AG04449 (cell line): ENCODE measurements around the gene SKIC3.

Experiments
- CTCF ChIA-PET: fragments of 350-600 bp; formaldehyde crosslinking; extraction: SDS; loops from one replicate; lab custom pipeline; 2021; ENCODE audit warnings: antibody characterized with exemption; lab: Yijun Ruan, JAX
- POLR2A ChIA-PET: fragments of 400-600, 350-600 bp; formaldehyde crosslinking; extraction: SDS; loops from one replicate; lab custom pipeline; 2020; ENCODE audit warnings: antibody characterized with exemption, inconsistent platforms; lab: Yijun Ruan, JAX
- DNase-seq: peaks from one replicate; pipeline ENCODE4 v3.0.0-alpha.2; 2010; ENCODE audit warnings: low read depth, low spot score
- H3K4me3 ChIP-seq: 2 replicates; pipeline ENCODE4 v1.5.1; 2011; ENCODE audit warnings: low read depth, mild to moderate bottlenecking, control low read depth, low read length
- TF ChIP-seq, protein P1 (sequence below): IDR thresholded peaks from one replicate; pipeline ENCODE4 v1.5.1; 2011; ENCODE audit warnings: mild to moderate bottlenecking, moderate library complexity, low read length, control low read depth, inconsistent platforms; ENCODE audit not compliant: insufficient read depth; ENCODE audit errors: missing control alignments

Gene SKIC3

GRCh38 chr5:95562282-95562681 lies 7.5 kb upstream of the SKIC3 start:
- CTCF ChIA-PET, result no interaction called here
- TF ChIP-seq, protein P1, sequence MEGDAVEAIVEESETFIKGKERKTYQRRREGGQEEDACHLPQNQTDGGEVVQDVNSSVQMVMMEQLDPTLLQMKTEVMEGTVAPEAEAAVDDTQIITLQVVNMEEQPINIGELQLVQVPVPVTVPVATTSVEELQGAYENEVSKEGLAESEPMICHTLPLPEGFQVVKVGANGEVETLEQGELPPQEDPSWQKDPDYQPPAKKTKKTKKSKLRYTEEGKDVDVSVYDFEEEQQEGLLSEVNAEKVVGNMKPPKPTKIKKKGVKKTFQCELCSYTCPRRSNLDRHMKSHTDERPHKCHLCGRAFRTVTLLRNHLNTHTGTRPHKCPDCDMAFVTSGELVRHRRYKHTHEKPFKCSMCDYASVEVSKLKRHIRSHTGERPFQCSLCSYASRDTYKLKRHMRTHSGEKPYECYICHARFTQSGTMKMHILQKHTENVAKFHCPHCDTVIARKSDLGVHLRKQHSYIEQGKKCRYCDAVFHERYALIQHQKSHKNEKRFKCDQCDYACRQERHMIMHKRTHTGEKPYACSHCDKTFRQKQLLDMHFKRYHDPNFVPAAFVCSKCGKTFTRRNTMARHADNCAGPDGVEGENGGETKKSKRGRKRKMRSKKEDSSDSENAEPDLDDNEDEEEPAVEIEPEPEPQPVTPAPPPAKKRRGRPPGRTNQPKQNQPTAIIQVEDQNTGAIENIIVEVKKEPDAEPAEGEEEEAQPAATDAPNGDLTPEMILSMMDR, result no peak
- DNase-seq, result no peak
- POLR2A ChIA-PET, result no interaction called here
- H3K4me3 ChIP-seq, result no peak overlapping the region

DNA sequence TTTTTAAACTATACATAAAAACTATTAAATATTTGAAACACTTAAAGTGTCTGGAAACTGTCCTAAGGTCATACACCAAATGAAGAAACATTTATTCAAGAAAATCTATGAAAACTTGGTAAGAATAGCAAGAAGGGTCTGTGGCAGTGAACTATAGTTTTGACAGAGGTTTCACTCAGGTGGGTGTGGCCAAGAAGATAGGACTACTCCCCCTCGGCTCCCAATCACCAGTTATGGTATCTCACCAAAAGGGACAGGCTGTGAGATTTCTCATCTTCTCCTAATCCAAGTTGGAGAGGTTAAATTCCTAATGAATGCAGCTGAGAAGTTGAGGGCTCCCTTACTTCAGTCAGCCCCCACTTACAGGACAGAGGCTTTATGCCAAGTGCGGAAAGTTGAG lies 3.1 kb upstream of the SKIC3 start:
- CTCF ChIA-PET, result interaction anchor here (1.2 kb wide), 1 partner anchor 87 kb away, joined by 4 read pairs; no protein-coding TSS in a partner anchor
- no peak overlapping the region for H3K4me3 ChIP-seq

DNA sequence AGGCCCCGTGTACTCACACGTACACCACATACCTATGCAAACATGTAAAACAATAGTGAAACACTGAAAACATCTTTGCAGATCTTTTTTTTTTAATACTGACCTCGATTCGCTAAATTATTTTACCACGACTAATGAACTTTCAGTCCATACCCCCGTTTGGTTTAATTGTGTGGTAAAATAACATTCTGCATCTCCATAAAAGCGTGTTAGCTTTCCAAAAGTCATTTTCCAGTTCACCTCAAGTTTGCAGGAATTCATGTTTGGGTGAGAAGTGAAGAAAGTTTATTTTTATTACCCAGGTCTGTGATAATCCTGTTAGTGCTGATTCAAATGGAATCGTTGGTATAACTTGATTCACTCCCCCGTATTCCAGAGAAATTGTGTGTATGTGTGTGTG lies 776 bp upstream of the SKIC3 start:
- CTCF ChIA-PET, result interaction anchor here (1.8 kb wide), 1 partner anchor 292 kb away, joined by 3 read pairs; no protein-coding TSS in a partner anchor
- H3K4me3 ChIP-seq, result peak overlapping the region; percentile 85

More for the DNA sequence above, 3.1 kb upstream of the SKIC3 start:
- no peak for DNase-seq
- TF ChIP-seq, protein P1, result no peak
- POLR2A ChIA-PET, result no interaction called here

DNA sequence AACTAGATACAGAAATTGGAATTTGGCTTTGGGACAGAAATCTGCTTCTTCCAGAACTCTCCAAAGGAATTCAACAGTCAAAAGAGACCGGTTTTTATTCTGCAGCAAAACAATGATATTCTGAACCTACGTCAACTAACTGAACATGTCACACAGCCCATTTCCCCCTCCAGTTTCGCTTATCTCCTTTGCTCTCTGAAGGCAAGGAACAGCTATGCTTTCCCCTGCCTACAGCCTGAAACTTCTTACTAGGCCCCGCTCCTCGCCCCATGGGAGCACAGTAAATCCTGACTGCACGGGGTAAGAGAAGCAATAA lies 488 bp downstream of the SKIC3 start:
- H3K4me3 ChIP-seq, result peak overlapping the region; percentile 85
- TF ChIP-seq, protein P1, result no peak
- no peak for DNase-seq
- ChIA-PET POLR2A (interaction anchor here (1.0 kb wide), 1 partner anchor 11 kb away, joined by 4 read pairs; no protein-coding TSS in a partner anchor), CTCF (no interaction called here)

More for the DNA sequence above, 776 bp upstream of the SKIC3 start:
- POLR2A ChIA-PET, result interaction anchor here (1.0 kb wide), 3 partner anchors 10 to 183 kb away, joined by 3 to 4 read pairs (median 3); partner anchors contain the start of gene RFESD
- no peak for DNase-seq
- TF ChIP-seq, protein P1, result no peak

GRCh38 chr5:95549030-95549429 lies 5.7 kb downstream of the SKIC3 start:
- DNase-seq, result no peak
- TF ChIP-seq, protein P1, result no peak
- ChIA-PET POLR2A (no interaction called here), CTCF (no interaction called here)
- no peak overlapping the region for H3K4me3 ChIP-seq

- no peak overlapping the region for H3K4me3 ChIP-seq
- CTCF ChIA-PET, result no interaction called here
- DNase-seq, result no peak
- POLR2A ChIA-PET, result no interaction called here
- TF ChIP-seq, protein P1, result no peak
Observed at GRCh38 chr5:95543017-95543705, 11.6 kb downstream of the SKIC3 start.
